ENCODE measurements around the gene MAPK12.

Gene MAPK12

DNA sequence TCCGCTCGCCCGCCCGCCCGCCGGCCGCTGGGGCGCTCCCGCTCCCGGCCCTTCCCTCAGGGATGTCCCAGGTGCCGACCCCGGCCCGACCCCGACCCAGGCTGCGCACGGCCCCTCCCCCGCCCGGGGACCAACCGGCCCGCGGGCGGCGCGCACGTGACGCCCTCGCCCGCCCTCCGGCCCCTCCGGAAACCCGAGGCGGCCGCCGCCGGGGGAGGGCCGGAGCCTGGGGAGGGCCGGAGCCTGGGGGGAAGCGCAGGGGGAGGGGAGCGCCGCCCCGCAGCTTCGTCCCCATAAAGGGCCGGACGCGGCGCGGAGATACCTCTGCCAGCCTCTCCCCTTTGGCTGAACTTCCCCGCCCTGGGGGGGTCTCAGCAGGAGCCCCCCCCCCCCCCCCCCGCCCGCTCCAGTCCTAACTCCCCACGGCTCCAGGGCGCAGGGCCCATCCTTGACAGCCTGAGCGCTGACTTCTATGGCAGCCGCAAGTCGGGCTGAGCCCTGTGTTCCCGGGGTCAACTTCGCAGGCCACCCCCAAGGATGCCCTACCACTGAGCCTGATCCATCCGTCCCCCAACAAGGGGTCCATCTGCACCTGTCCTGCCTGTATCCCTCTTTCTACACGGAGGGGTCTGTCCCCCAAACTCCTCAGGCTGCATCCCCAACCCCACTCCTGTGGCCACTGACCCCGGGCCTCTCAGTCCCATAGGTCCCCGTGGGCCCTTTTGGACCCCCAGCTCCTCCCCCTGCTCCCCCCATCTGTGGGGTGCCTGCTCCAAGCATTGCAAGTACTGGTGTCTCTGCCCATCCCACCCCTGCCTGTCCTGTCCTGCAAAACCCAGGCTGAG, at the start of gene MAPK12:
Gene MAPK12 (minus strand): TSS at position 69 of the 845 bp plus-strand sequence. CDS start 174 bp downstream, outside the sequence.
- H3K4me2 ChIP-seq = peak within 1 kb of the TSS; percentile 97
- peaks cover 3% of the 10 kb centered on the region; the same call in 1 of the 2 replicates for H3K9me3 ChIP-seq
- no peak for TF ChIP-seq Cebpa-rat (IDR thresholded peaks at IDR 0.05)
- peak within 1 kb of the TSS; percentile 81 for H3K4me3 ChIP-seq
- peak within 1 kb of the TSS; percentile 84 for H3K9ac ChIP-seq
- peaks cover 47% of the 10 kb centered on the region for H3K36me3 ChIP-seq
- peak within 1 kb of the TSS; percentile 89 for H3K27ac ChIP-seq
- peaks cover 36% of the 10 kb centered on the region for H4K20me1 ChIP-seq
- H3K27me3 ChIP-seq = no peaks in the 10 kb centered on the region
- peaks cover 54% of the 10 kb centered on the region for H3K4me1 ChIP-seq

- no peaks in the 10 kb centered on the region for H3K9me3 ChIP-seq
- H3K27ac ChIP-seq = peak overlapping the region; percentile 58; the same call in 1 of the 2 replicates
- peak overlapping the region; percentile 39; the same call in 1 of the 2 replicates for H3K4me3 ChIP-seq
- H3K4me2 ChIP-seq = peak overlapping the region; percentile 100
- peak overlapping the region; percentile 57 for H3K9ac ChIP-seq
- no peaks in the 10 kb centered on the region for H3K27me3 ChIP-seq
- peaks cover 22% of the 10 kb centered on the region for H4K20me1 ChIP-seq
- peaks cover 83% of the 10 kb centered on the region for H3K4me1 ChIP-seq
- no peak for TF ChIP-seq Cebpa-rat (IDR thresholded peaks at IDR 0.05)
- no peaks in the 10 kb centered on the region for H3K36me3 ChIP-seq
Measured at GRCh38 chr22:50310949-50311444, 49.5 kb upstream of the MAPK12 start.

GRCh38 chr22:50310031-50310722, 48.7 kb upstream of the MAPK12 start:
- no peak for TF ChIP-seq Cebpa-rat (IDR thresholded peaks at IDR 0.05)
- H3K36me3 ChIP-seq = no peaks in the 10 kb centered on the region
- peaks cover 30% of the 10 kb centered on the region for H4K20me1 ChIP-seq
- peak overlapping the region; percentile 100 for H3K4me2 ChIP-seq
- H3K4me1 ChIP-seq = peaks cover 83% of the 10 kb centered on the region
- no peaks in the 10 kb centered on the region for H3K27me3 ChIP-seq
- peak overlapping the region; percentile 81 for H3K9ac ChIP-seq
- no peaks in the 10 kb centered on the region for H3K9me3 ChIP-seq
- H3K27ac ChIP-seq = peak overlapping the region; percentile 95
- peak overlapping the region; percentile 58; the same call in 1 of the 2 replicates for H3K4me3 ChIP-seq

DNA sequence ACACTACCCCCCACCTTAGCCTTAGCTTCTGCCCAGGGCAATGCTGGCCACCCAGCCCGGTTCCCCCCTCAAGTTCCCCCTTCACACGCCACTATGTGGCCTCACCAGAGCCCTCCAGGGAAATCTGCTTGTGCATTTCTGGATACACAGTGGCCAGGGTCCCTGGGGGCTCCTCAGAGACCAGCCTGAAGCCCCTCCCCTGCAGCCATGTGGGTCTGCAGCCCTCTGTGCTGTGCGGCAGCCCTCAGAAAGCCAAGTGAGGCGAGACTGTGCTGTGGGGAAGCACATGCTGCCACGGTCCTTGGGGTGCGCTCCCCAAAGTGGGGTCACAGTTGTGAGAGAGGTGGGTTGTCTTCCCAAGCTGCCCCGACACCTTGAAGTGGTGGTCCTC, 48.1 kb upstream of the MAPK12 start:
- Histone ChIP-seq H3K36me3 (no peaks in the 10 kb centered on the region), H4K20me1 (peaks cover 36% of the 10 kb centered on the region), H3K4me3 (peak overlapping the region; percentile 58), H3K4me2 (peak overlapping the region; percentile 100), H3K9me3 (no peaks in the 10 kb centered on the region), H3K4me1 (peaks cover 83% of the 10 kb centered on the region), H3K9ac (peak overlapping the region; percentile 81), H3K27ac (peak overlapping the region; percentile 95), H3K27me3 (no peaks in the 10 kb centered on the region)
- TF ChIP-seq Cebpa-rat (IDR thresholded peaks at IDR 0.05) = no peak

GRCh38 chr22:50308986-50309600, 47.6 kb upstream of the MAPK12 start:
- Histone ChIP-seq H3K4me3 (peak overlapping the region; percentile 58), H3K27ac (peak overlapping the region; percentile 95), H3K4me2 (peak overlapping the region; percentile 100), H3K4me1 (peaks cover 82% of the 10 kb centered on the region), H3K9me3 (no peaks in the 10 kb centered on the region), H3K36me3 (no peaks in the 10 kb centered on the region), H3K27me3 (no peaks in the 10 kb centered on the region), H4K20me1 (peaks cover 41% of the 10 kb centered on the region), H3K9ac (peak overlapping the region; percentile 81)
- TF ChIP-seq Cebpa-rat (IDR thresholded peaks at IDR 0.05) = no peak

DNA sequence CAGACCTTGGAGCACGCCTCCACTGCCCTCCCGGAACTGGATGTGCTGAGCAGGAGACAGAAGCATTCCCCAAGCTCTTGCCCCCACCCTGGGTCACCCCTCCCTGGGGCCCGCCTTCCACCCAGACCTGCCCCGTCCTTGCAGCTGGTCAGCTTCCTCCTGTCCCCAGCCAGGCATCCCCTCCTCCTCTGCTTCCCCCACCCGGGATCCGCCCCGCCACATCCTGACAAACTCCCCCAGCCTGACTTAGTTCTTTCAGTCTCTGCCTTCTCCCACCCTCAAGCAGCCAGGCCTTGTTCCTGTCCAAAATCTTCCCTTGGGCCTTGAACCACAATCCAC, 47.1 kb upstream of the MAPK12 start:
- Histone ChIP-seq H3K27ac (peak overlapping the region; percentile 95), H4K20me1 (peaks cover 46% of the 10 kb centered on the region), H3K4me2 (peak overlapping the region; percentile 100), H3K9ac (peak overlapping the region; percentile 81), H3K4me1 (peaks cover 82% of the 10 kb centered on the region), H3K27me3 (no peaks in the 10 kb centered on the region), H3K4me3 (peak overlapping the region; percentile 58), H3K9me3 (no peaks in the 10 kb centered on the region), H3K36me3 (no peaks in the 10 kb centered on the region)
- no peak for TF ChIP-seq Cebpa-rat (IDR thresholded peaks at IDR 0.05)

DNA sequence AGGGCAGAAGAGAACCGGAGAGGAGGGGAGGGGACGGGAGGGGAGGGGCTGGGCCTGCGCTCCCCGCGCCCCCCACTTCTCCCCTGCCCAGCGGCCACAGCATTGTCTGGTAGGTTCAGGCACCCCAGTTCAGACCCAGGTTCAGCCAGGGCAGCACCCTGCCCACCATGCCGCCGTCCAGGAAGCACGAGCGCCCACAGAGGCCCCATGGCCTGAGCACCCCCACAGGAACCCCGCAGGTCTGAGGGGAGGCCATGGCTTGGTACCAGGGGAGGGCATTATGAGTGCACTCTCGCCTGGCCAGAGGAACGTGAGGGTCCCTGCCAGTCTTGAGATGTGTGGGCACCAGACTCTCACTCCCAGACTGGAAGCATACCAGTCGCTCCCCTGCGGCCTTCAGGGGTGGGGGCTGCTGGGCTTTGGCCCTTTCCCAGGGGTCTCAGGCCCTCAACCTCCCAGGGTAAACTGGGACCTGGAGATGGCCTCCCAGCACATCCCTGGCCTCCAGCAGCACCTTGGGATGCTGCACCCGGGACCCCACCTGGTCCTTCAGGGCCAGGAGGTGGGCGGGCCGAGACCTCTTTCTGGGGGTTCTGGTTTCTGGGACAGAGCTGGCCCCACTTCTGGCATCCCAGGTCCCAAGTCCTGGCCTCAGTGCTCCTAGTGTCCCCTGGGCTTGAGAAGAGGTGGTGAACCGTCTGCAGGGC, 46.6 kb upstream of the MAPK12 start:
- Histone ChIP-seq H3K4me1 (peaks cover 83% of the 10 kb centered on the region), H3K9me3 (no peaks in the 10 kb centered on the region), H3K27me3 (no peaks in the 10 kb centered on the region), H3K4me2 (peak overlapping the region; percentile 100), H3K9ac (peak overlapping the region; percentile 81), H3K36me3 (no peaks in the 10 kb centered on the region), H3K4me3 (peak overlapping the region; percentile 58), H3K27ac (peak overlapping the region; percentile 95), H4K20me1 (peaks cover 52% of the 10 kb centered on the region)
- TF ChIP-seq Cebpa-rat (IDR thresholded peaks at IDR 0.05) = no peak

GRCh38 chr22:50306753-50307749, 45.6 kb upstream of the MAPK12 start, which contains the start of gene PLXNB2:
Gene PLXNB2, minus strand, starts transcription at chr22:50307646. Its CDS starts 17,062 bp downstream, at chr22:50290584.
- H3K9me3 ChIP-seq = no peaks in the 10 kb centered on the region
- peaks cover 83% of the 10 kb centered on the region for H3K4me1 ChIP-seq
- H3K9ac ChIP-seq = peak within 1 kb of the TSS; percentile 99
- TF ChIP-seq Cebpa-rat (IDR thresholded peaks at IDR 0.05) = no peak
- H3K27ac ChIP-seq = peak within 1 kb of the TSS; percentile 98
- peaks cover 62% of the 10 kb centered on the region for H4K20me1 ChIP-seq
- H3K4me2 ChIP-seq = peak within 1 kb of the TSS; percentile 100
- H3K27me3 ChIP-seq = no peaks in the 10 kb centered on the region
- H3K36me3 ChIP-seq = no peaks in the 10 kb centered on the region
- H3K4me3 ChIP-seq = peak within 1 kb of the TSS; percentile 99

All from BLaER1 (cell line).